HG03196 (cell line): ENCODE data around the gene KCNJ9.
"Not testable (repeated sequence)": the region's sequence is repeated elsewhere in the genome, so short reads cannot be mapped to it uniquely, and the experiment has no call there.

Experiments used
- ATAC-seq: cut with Tn5 transposase; IDR thresholded peaks from one replicate; pipeline ENCODE4 v1.9.1; 2021; ENCODE audit not compliant: unreplicated experiment

KCNJ9 gene

DNA sequence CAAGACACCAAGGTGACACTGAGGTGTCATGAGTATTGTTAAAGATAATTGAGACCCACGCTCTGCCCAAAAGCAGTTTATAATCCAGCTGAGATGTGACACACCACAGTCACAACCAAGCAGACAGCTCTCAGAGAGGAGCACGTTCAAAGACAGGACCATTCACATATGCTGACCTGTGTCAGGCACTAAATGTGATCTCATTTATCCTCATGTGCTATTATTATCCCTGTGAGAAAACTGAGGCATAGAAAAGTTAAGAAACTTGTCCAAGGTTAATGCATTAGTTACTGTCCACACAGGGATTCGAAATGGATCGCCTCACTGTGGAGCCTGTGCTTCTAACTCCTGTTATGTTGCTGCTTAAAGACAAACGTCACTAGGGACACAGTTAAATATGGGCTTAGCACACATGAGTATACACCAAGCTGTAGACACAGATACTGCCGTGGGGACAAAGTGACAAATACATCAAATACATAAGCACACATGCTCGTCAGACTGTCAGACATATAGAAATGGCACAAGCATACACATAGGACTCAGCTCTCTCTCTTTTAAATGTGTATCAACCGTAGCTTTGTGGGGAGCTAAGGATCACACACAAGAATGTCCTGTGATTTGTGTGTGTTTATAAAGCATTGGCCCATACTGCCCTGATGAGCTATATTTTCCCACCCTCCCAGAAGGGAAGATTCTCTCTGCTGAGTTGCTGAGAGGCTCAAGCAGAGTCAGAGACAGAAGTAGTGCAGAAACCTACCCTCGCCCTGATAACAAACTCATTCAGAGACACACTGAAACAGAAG is 20.6 kb downstream of the KCNJ9 start:
- ATAC-seq: no peak

- no peak for ATAC-seq
Observed at GRCh38 chr1:160103658-160104408, 22.5 kb downstream of the KCNJ9 start.

DNA sequence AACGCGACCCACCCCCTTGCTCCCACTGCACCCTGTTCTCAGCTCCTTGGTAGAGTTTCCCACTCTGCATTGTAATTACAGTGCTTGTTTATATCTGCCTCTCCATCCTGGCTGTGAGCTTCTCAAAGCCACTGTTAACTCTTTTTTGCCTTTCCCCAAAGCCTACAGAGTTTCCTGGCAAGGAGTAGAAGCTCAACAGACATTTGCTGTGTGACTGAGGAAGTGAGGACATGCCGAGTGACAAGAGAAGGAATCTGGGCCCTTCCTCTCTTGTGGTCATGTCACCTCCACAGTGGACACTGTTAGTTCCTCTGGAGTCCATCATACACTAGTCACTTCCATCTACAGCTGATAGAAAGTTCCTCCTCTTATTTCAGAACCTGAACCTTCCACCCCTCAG is 23.1 kb downstream of the KCNJ9 start:
- ATAC-seq: no peak

- no peak for ATAC-seq
Observed at GRCh38 chr1:160105155-160105554, 23.8 kb downstream of the KCNJ9 start.

- no peak for ATAC-seq
Observed at GRCh38 chr1:160107512-160107911, 26.2 kb downstream of the KCNJ9 start.

GRCh38 chr1:160108888-160109662 is 27.7 kb downstream of the KCNJ9 start:
- ATAC-seq: no peak

- no peak for ATAC-seq
Observed at GRCh38 chr1:160109686-160110085, 28.3 kb downstream of the KCNJ9 start.

DNA sequence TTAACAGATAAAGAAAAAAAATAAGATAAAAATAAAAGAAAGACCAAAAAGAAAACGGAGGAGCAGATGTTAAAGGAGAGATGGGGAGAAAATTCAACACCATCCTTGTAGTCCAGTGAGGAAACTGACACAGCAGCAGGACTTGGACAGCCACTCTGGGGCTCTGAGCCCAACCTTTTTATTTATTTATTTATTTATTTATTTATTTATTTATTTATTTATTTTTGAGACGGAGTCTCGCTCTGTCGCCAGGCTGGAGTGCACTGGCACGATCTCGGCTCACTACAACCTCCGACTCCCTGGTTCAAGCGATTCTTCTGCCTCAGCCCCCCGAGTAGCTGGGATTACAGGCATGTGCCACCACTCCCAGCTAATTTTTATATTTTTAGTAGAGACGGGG is 30.1 kb downstream of the KCNJ9 start:
- ATAC-seq: not testable (repeated sequence)

DNA sequence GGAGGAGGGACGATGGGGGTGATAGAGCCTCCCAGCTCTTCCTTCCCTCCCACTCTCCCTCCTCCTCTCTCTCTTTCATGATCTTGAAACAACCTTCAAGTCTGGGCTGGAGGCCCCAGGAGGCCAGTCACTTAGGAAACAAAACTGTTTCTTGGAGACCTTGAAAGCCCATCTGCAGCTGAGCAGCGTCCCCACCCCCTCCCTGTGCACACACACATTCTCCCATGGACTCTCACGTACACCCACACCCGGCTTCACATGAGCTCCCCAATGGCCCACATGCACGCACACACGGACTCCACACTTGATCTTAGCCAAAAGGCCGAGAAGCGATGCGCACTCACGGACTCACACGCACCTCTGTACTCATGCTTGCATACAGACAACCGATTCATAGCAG is 31.0 kb downstream of the KCNJ9 start:
- ATAC-seq: no peak

- ATAC-seq: no peak
Observed at GRCh38 chr1:160113407-160113806, 32.1 kb downstream of the KCNJ9 start.

GRCh38 chr1:160114085-160114484 is 32.7 kb downstream of the KCNJ9 start:
- no peak for ATAC-seq

DNA sequence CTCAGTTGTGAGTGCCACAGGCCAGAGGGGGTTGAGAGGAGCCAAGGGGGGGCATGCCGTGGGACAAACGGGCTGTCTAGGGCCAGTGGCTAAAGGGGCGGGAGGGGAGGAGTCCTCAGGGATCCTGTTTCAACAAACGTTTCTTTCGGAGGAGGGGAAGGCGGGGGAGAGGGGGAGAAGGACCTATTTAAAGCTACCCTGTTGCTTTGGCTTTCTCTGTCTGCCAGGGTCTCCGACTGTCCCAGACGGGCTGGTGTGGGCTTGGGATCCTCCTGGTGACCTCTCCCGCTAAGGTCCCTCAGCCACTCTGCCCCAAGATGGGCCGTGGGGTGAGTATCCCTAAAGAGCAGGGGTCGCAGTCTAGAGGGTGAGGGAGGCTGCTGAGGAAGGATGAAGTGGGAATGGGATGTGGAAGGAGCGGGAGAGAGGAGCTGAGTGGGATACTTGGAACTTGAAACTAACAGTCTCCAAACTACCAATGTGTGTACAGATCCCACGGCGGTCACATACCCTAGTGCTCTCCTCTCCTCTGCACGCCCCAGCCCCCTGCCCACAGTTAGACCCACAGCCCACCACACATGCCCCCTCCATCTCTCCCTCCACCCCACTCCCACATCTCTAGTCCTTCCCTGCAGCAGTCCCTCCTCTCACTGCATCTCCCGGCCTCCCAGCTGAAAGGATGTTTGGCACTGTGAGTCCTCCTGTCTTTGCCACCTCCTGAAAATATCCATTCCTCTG is 34.4 kb downstream of the KCNJ9 start, which contains the start of gene ATP1A2:
Gene ATP1A2 (plus strand): TSS at position 215 of the 738 bp plus-strand sequence. CDS start 103 bp downstream, at position 318.
- ATAC-seq: no peak

- ATAC-seq: no peak
Observed at GRCh38 chr1:160116283-160117147, 35.2 kb downstream of the KCNJ9 start.

- no peak for ATAC-seq
Observed at GRCh38 chr1:160117300-160117699, 36.0 kb downstream of the KCNJ9 start.

- ATAC-seq: no peak
Observed at GRCh38 chr1:160117709-160118183, 36.4 kb downstream of the KCNJ9 start.

- no peak for ATAC-seq
Observed at GRCh38 chr1:160118928-160119327, 37.6 kb downstream of the KCNJ9 start.

DNA sequence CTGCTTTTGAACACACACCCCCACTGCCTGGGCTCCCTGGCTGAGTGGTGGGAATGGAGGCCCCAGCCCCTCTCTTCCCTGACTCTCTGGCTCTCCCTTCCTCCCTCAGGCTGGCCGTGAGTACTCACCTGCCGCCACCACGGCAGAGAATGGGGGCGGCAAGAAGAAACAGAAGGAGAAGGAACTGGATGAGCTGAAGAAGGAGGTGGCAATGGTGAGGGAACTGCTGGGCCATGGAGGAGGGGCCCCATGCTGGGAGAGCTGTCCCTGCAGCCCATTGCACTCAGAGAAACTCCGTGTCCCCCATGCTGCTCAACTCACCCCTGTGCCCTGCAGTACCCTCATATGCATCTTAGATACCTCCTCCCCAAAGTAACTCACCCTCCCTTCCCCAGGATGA is 39.5 kb downstream of the KCNJ9 start:
- no peak for ATAC-seq

- ATAC-seq: no peak
Observed at GRCh38 chr1:160121388-160121787, 40.0 kb downstream of the KCNJ9 start.

GRCh38 chr1:160122978-160123495 is 41.7 kb downstream of the KCNJ9 start:
- ATAC-seq: no peak
